ENCODE measurements around the gene SLC13A3. TPM values are rescaled to one million over a fixed set of nuclear protein-coding genes. Genes with fewer than 3 reads are reported as not detected.
A peak's percentile ranks its signal among the peaks of the same experiment; 100 is the strongest.

Gene SLC13A3
- total RNA-seq, 1 experiment from 2014 or later: 17.5 TPM

DNA sequence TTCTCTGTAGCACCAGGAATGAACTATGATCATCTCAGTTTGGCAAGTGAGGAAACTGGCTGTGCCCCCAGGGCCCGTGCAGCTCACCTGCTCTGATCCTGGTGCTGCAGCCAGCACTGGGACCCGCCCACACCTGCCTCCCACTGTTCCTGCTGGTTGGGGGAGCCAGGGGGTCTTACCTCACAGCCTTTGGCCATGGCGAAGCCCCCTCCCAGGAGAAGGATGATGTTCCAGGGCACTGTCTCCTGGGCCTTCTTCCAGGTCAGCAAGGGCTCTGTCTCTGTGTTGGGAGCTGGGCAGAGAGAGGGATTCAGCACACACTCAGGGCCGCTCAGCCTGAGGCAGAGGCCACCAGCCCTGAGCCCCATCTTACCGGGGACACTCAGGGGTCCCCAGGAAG is 75.9 kb downstream of the SLC13A3 start:
- H3K27me3 Mint-ChIP-seq (ENCODE audit: low read depth): no peaks in the 10 kb centered on the region
- Histone ChIP-seq H3K27me3 (ENCODE audit: insufficient read depth, low read length) (no peaks in the 10 kb centered on the region), H3K23me2 (ENCODE audit: insufficient read length, low read depth, low read length, poor library complexity, severe bottlenecking) (no peaks in the 10 kb centered on the region), H2BK15ac (ENCODE audit: low read depth, low read length) (no peak overlapping the region), H3K23ac (ENCODE audit: insufficient read length, low read depth, low read length) (no peak overlapping the region), H3K4ac (ENCODE audit: low read depth, low read length) (no peak overlapping the region), H4K91ac (ENCODE audit: insufficient read length, low read depth, low read length) (no peak overlapping the region), H3K9ac (ENCODE audit: extremely low read depth, insufficient read length, low read length) (no peak overlapping the region), H2BK5ac (ENCODE audit: insufficient read length, low read length) (no peak overlapping the region), H4K20me1 (ENCODE audit: control insufficient read depth, insufficient read depth, insufficient read length) (no peaks in the 10 kb centered on the region), H3K56ac (ENCODE audit: insufficient read length, low read depth, low read length) (no peak overlapping the region), H2AK5ac (ENCODE audit: insufficient read length, low read length) (no peak overlapping the region), H3K79me2 (ENCODE audit: insufficient read depth, low read length) (no peaks in the 10 kb centered on the region), H2BK20ac (ENCODE audit: low read depth, low read length, poor library complexity, severe bottlenecking) (no peak overlapping the region), H3K9me3 (ENCODE audit: control insufficient read depth, low read depth, low read length) (no peaks in the 10 kb centered on the region), H3K27ac (ENCODE audit: insufficient read length, low read depth, low read length) (no peak overlapping the region), H2BK120ac (ENCODE audit: low read depth, low read length, poor library complexity, severe bottlenecking) (no peak overlapping the region), H4K8ac (replicated peaks; ENCODE audit: insufficient read length, low read depth, low read length) (no peak overlapping the region), H2AFZ (ENCODE audit: low read length) (no peak overlapping the region), H3K4me2 (ENCODE audit: insufficient read depth, insufficient read length, low read length) (no peak overlapping the region), H4K5ac (ENCODE audit: insufficient read length, low read depth, low read length) (no peak overlapping the region), H2BK12ac (ENCODE audit: insufficient read length, low read depth, low read length) (no peak overlapping the region), H3K14ac (ENCODE audit: insufficient read depth, low read length) (peak overlapping the region; percentile 41; the same call in 1 of the 2 replicates), H3K18ac (ENCODE audit: insufficient read length, low read depth, low read length) (no peak overlapping the region), H3K79me1 (ENCODE audit: insufficient read depth, low read depth, low read length, poor library complexity, severe bottlenecking) (no peaks in the 10 kb centered on the region), H3K4me1 (ENCODE audit: insufficient read depth, low read length) (no peaks in the 10 kb centered on the region), H3T11ph (ENCODE audit: low read length) (no peak overlapping the region)
- TF ChIP-seq, protein P1, sequence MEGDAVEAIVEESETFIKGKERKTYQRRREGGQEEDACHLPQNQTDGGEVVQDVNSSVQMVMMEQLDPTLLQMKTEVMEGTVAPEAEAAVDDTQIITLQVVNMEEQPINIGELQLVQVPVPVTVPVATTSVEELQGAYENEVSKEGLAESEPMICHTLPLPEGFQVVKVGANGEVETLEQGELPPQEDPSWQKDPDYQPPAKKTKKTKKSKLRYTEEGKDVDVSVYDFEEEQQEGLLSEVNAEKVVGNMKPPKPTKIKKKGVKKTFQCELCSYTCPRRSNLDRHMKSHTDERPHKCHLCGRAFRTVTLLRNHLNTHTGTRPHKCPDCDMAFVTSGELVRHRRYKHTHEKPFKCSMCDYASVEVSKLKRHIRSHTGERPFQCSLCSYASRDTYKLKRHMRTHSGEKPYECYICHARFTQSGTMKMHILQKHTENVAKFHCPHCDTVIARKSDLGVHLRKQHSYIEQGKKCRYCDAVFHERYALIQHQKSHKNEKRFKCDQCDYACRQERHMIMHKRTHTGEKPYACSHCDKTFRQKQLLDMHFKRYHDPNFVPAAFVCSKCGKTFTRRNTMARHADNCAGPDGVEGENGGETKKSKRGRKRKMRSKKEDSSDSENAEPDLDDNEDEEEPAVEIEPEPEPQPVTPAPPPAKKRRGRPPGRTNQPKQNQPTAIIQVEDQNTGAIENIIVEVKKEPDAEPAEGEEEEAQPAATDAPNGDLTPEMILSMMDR (conservative IDR thresholded peaks at IDR 0.05): no peak
- H3K27ac Mint-ChIP-seq: peak overlapping the region in 2 of 3 experiments; percentile 69 to 87; a peak in 2 of 7 replicates
- DNase-seq: no peak
- no CpG with 5 or more reads among the region's 5 CpGs for WGBS (ENCODE audit: extremely low coverage, insufficient read length, low lambda C conversion rate)
- H3K9me3 Mint-ChIP-seq: peaks cover under 1% of the 10 kb centered on the region in 2 experiments
- peaks cover 7 to 27% (median 14%) of the 10 kb centered on the region in 3 experiments for H3K36me3 Mint-ChIP-seq (ENCODE audit: insufficient read depth in 1 of 3, low read depth in 3 of 3)
- peaks cover 4 to 10% of the 10 kb centered on the region in 2 experiments for H3K4me1 Mint-ChIP-seq
- no peak overlapping the region for H3K4me3 Mint-ChIP-seq

Data from H9 (cell line).